PFSK-1 (cell line): ENCODE measurements around the gene METTL8.

Experiments used
- POLR2AphosphoS5 ChIP-seq: IDR thresholded peaks from 2 replicates; pipeline ENCODE4 v1.6.1; 2012; ENCODE audit warnings: low read depth, mild to moderate bottlenecking, control low read depth, low read length, moderate library complexity
- REST ChIP-seq, 2 experiments: IDR thresholded peaks; 2 replicates each; pipeline versions ENCODE4 v1.6.1 to v1.8.0; 2011 to 2012; ENCODE audit warnings: low read depth in 2 of 2, low read length in 2 of 2, control low read depth in 1 of 2, inconsistent platforms in 1 of 2, mild to moderate bottlenecking in 1 of 2, moderate library complexity in 1 of 2; ENCODE audit not compliant: insufficient read depth in 1 of 2
- SIN3A ChIP-seq: IDR thresholded peaks from 2 replicates; pipeline ENCODE4 v1.6.1; 2012; ENCODE audit warnings: mild to moderate bottlenecking, low read length, moderate library complexity, borderline replicate concordance; ENCODE audit not compliant: insufficient read depth
- TAF1 ChIP-seq: IDR thresholded peaks from 2 replicates; pipeline ENCODE4 v1.6.1; 2012; ENCODE audit warnings: low read length, control low read depth, borderline replicate concordance; ENCODE audit not compliant: insufficient read depth

DNA sequence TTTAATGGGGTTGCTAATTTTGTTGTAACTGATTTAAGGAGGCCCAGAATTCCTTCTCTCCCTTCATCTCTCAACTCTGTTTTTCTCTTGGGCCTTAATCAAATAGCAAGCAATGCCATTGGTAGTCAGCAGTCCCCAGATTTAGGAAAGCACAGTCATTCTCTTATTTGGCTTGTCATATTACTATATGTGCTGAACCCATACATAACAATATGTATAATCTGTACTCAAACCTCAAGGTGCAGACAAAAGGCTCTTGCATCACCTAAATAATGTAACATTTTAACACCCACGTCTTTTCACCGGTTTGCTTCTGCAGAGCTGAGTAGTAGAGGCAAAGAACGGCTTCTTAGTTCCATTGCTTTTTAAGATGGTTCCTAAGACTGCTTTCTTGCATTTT lies 33.4 kb downstream of the METTL8 start:
- TF ChIP-seq TAF1 (no peak), SIN3A (no peak), POLR2AphosphoS5 (no peak), REST (IDR thresholded peaks at IDR 0.05; ENCODE audit: insufficient read depth in 1 of 2, low read depth in 2 of 2, low read length in 2 of 2) (no peak)
